Dedifferentiated amniotic fluid mesenchymal stem cell (primary cell): ENCODE results near the gene OASL.

Experiments
- DNase-seq: peaks from one replicate; pipeline ENCODE4 v3.0.0-alpha.2; 2016; ENCODE audit errors: extremely low spot score

The OASL gene

DNA sequence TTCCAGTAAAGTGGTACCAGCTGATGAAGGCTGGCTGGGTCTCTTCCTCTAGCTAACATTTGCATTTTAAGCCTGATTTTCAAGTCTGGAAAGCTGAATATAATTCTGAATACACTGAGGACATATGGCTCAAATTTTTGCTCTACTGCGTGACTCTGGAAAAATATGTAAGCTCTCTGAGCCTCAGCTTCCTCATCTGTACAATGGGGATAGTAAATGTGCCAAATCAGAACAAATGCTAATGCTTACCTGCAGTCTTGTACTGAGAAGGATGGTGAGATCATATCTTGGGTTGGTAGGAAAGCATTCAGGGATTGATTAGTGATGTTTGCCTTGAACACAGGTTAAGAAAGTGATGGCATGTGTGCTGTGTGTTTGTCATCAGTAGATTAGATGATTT, 46.1 kb downstream of the OASL start:
- DNase-seq, result no peak

DNA sequence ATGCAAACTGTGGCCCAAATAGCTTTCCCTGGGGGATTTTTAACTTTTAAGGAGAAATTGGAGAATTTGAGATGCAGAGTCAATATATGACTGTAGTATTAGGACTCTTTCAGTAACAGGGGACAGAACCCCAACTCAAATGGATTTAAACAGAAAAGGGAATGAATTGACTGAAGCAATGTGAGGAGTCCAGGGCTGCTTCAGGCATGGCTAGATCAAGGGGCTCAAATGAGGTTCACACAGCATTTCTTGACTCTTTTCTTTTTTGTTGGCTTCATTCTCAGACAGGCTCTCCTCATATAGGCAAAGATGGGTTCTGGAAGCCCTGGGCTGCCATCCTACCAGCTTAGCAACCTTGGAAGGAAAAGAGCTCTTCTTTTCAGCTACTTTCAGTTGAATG, 47.1 kb downstream of the OASL start:
- DNase-seq, result no peak

DNA sequence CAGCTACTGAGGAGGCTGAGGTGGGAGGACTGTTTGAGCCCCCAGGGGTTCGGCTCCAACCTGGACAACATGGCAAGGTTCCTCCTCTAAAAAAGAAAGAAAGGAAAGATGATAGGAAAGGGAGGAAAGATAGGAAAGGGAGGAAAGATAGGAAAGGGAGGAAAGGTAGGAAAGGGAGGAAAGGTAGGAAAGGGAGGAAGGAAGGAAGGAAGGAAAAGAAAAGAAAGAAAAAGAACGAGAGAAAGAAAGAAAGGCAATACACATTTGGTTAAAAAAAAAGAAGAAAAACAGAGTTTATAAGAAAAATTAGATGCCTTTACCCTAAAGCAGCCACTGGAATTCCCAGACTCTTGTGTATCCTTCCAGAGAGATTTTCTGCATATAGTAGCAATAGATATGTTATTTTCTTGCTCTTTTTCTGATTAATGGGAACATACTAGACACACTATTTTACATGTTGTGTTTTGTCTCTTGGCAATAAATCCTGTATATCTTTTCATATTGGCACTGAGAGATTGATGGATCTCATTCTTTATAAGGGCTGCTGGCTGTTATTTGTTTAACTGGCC, 48.5 kb downstream of the OASL start:
- DNase-seq, result no peak

DNA sequence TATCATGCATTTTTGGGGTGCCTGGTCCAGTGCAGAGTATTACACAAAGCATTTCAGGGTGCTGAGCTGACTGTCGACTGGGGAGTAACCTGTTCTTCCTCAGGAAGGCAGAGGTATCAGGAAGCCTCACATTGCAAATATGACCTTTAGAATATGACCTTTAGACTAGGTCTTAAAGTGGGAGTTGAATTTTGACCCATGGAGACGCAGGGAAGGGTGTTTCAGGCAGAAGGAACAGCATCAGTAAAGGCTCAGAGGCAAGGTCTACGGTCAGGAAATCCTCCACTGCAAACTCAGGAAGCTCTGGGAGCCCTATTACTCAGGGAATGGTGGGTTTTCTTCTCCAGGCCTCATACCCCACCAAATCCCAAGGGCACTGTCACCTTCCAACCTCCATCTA, 49.4 kb downstream of the OASL start:
- no peak for DNase-seq

DNA sequence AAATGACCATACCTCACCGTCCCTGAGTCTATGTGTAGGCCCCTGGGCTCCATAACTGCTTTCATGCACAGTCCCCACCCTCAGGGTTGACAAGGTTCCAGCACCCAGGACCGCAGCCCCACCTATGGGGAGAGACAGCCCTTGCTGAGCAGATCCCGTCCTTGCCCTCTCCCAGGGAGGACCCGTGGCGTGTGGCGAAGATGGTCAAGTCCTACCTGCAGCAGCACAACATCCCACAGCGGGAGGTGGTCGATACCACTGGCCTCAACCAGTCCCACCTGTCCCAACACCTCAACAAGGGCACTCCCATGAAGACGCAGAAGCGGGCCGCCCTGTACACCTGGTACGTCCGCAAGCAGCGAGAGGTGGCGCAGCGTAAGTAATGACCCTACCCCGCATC, 50.4 kb downstream of the OASL start:
- no peak for DNase-seq

DNA sequence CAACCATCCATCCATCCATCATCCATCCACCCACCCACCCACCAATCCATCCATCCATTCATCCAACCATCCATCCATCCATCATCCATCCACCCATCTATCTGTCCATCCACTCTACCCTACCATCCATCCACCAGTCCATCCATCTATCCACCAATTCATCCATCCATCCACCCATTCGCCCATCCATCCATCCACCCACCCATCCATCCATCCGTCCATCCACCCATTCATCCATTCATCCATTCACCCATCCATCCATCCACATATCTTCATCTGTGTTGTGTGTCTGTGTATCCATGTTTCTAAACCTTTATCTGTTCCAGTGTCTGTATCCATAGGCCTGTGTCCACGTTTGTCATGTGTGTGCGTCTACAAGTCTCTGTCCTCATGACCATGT, 50.8 kb downstream of the OASL start:
- no peak for DNase-seq

DNA sequence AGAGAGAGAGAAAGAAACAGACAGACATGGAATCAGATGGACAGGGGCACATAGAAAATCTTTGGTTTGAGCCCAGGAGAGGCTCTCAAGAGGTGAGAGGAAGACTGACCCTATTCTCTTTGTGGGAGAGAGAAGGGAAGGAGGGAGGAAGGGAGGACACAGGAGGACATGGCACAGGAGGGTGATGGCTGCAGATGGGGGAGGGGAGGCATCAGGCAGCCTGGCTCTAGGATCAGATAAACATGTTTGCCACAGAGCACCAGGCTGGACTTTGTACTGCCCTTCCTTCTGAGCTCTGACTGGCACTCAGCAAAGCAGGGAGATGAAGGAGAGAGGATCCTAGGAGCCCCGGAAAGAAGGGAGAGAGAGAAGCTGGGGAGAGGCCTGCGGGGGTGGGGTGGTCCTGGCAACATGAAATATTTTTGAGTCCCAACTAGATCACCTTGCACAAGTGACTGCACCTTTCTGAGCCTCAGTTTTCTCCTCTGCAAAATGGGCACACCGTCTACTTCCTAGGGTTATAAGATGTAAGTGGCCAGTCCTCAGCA, 54.6 kb downstream of the OASL start:
- DNase-seq, result no peak

DNA sequence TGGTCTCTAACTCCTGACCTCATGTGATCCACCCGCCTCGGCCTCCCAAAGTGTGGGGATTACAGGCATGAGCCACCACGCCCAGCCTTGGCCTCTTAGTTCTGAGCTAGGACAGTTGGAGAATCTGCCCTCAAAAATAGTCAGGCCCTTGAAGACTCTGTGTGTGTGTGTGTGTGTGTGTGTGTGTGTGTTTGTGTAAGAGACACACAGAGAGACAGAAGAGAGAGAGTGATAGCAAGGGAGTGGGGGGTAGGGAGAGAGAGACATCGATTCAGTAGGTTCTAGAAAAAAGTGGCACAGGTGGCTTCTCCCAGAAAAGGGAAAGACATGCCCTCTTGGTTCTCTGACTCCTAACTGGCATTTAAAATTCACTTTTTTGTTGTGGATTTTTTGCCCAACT, 55.3 kb downstream of the OASL start:
- no peak for DNase-seq

DNA sequence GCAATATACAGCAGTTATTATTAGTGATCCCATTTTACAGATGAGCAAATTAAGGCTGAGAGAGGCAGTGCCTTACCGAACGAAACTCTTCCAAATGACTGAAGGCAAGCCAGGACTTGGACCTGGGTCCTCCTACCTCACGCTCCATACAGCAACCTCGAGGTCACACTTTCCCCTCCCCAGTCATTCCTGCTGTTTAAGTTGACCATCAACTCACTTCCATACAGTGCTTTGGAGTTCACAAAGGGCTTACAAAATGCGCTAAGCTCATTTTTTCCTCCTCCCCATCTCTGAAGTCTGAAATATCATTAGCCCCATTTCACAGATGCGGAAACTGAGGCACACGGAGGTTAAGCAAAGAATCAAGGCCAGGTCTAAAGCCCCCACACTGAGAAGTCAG, 56.4 kb downstream of the OASL start:
- no peak for DNase-seq

DNA sequence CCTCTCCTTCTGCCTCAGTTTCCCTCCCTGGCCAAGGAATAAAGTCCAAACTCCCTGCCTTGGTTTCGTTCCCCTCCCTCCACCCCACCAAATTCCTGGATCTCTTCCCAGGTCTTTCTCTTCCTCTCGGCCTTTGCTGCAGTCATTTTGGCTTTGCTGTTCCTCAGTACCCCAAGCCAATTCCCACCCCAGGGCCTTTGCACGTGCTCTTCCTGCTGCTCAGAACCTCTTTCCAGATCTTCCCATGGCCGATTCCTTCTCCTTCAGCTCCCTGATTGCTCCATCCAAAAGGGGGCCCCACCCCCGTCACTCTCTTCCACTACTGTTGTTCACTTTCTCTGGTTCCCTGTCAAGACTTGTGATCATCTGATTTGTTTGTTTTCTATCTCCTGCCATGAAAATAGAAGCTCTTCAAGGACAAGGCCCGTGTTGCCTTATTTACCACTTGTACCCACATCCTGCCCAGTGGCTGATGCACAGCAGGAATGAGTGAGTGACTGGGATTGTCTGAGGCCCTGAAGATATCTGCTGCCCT, 57.6 kb downstream of the OASL start:
- DNase-seq, result no peak

DNA sequence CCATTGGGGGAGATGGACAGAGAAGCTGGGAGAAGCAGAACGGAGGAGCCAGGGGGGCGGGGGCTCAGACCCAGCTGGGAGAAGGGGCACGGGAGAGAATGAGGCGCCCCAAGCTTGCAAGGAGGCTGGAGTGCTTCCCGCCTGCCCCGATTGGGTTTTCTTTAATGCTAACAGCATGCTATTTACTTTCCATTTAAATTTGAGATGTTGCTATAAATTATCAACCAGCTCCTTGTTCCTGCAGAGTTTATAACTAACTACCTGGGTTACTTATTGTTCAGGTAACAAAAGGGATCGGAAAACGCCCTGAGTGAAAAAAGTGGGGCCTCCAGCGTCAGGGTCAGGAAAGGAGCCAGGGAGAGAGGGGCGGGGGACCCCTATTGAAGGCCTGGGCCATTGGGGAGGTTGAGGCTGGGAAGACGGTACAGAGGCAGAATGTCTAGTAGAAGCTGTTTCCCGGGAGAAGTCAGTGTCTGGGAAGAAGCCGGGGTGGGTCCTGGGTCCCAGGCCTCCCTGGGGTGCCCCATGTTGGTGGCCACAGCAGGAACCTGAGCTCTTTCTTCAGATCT, 58.2 kb downstream of the OASL start:
- DNase-seq, result no peak

DNA sequence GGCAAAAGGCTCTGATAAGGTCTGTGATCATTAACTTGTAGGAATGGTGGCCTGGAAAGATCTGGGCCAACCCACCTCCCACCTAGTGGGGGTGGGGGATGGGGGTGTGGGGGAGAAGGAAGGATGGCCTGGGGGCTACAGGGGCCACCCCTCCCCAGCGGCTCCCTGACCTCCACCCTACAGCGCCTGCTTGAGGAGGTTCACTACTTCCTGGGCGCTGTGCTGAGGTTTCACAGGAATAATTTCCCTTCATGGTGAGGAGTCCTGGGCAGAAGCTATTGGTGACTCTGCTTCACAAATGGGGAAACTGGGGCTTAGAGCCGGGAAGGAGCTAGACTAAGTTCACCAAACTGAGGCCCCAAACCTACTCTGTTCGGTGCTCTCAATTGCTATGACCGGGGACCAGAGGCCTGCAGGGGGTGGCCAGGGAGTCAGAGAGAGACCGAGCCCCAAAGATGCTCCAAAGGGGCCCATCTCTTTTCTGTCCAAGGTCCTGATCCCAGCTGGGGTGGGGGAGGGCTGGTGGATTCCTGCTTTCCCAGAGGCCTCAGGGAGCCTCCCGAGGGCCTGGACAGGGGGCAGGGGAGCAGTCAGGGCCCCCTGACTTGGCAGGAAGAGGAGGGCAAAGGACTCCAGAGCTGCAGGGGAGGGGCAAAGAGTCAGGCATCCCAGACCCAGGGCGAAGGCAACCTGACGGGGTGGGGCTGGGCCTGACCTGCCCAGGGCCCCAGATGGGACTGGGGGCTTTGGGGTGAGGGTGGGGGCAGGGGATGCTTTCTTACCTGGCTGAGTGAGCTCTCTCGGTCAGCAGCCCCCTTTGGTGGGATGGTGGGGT, 59.0 kb downstream of the OASL start:
- DNase-seq, result no peak

DNA sequence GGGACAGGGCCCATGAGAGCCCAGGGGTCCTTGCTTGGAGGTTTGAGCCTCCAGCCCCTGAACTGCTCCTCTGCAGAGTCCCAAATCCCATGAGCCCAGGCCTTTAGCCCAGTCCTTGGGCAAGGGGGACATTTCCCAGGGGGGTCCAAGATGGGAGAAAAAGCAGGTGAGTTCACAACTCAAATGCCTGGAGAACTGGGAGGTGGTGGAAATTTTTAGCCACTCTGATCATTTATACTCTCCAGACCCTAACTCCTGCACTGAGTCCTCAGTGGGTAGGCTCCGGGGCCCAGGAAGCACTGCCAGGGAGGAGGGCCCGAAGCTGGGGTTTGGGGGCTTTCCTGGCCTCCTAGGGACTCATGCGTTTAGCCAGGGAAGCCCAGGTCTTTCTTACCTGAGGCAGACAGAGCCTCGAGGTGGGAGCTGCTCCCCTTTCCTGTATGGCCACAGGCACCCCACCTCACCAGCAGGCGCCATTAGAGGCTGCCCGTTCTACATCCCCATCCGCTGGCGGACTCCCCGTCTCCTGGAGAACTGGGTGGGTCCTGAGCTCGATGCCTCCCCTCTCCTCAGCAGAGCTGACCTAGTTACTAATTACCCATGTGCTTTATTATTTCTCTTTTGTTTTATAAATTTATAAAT, 59.7 kb downstream of the OASL start:
- no peak for DNase-seq

DNA sequence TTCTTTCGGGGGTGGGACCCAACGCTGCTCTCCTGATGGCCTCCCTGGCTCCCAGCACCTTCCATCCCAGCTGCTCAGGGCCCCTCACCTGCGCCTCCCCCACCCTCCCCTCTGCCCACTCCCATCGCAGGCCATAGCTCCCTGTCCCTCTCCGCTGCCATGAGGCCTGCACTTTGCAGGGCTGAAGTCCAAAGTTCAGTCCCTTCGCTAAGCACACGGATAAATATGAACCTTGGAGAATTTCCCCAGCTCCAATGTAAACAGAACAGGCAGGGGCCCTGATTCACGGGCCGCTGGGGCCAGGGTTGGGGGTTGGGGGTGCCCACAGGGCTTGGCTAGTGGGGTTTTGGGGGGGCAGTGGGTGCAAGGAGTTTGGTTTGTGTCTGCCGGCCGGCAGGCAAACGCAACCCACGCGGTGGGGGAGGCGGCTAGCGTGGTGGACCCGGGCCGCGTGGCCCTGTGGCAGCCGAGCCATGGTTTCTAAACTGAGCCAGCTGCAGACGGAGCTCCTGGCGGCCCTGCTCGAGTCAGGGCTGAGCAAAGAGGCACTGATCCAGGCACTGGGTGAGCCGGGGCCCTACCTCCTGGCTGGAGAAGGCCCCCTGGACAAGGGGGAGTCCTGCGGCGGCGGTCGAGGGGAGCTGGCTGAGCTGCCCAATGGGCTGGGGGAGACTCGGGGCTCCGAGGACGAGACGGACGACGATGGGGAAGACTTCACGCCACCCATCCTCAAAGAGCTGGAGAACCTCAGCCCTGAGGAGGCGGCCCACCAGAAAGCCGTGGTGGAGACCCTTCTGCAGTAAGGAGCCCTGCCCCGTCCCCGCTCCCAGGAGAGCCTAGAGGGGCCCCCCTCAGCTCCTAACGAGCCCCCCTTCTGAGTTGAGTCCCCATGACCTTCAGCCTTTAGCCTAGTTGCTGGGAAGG, 60.5 kb downstream of the OASL start, which contains the start of gene HNF1A:
Gene HNF1A (plus strand): TSS at position 248 of the 924 bp plus-strand sequence. CDS start 226 bp downstream, at position 474.
- DNase-seq, result no peak

DNA sequence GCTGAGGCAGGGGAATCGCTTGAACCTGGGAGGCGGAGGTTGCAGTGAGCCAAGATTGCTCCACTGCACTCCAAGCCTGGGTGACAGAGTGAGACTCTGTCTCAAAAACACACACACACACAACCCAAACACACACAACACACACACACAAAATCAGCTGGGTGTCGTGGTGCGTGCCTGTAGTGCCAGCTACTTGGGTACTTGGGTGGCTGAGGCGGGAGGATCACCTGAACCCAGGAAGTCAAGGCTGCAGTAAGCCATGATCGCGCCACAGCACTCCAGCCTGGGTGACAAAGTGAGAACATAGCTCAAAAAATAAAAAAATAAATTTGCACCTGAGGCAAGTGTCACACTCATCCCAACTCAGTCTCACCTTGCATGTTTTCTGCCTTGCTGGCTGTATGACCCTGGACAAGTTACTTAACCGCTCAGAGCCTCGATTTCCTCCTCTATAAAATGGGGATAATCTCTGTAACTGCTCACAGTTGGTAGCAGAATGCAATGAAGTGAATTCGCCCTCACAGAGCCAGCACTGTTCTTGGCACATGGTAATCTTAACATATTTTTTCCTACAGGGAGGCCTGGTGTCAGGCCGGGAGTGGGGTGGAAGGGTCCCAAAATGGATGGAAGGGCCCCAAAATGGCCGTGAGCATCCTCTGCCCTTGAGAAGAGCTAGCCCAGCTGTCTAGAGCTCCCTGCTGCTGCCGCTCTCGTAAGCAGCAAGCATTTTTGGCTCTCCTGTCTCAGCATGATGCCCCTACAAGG, 61.3 kb downstream of the OASL start:
- DNase-seq, result no peak

DNA sequence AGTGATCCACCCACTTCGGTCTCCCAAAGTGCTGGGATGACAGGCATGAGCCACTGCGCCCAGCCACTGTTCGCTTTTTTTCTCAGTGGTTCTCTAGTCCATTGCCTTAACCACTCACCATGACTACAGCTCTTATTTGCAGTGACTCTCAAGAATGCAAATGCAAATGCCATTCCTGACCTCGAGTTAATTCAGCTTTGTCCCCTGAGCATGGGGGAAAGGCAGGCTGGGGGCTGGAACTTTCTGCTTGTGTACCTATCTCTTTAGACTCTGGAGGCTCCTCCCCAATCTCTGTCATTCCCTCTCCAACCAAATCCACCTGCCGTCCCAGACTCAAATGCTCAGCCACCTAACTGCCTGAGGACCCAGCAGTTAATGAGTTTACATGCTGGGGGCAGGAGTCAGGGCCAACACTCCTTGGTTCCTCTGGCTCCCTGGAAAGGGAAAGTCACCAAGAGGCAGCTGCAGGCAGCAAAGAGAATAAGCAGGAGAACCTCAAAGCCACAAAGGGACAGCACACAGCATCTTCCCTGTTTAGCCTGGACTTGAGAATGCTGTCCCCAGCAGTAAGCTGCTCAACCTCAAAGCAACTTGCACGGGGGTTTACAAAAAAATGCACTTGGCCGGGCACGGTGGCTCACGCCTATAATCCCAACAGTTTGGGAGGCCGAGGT, 66.0 kb downstream of the OASL start:
- DNase-seq, result no peak

DNA sequence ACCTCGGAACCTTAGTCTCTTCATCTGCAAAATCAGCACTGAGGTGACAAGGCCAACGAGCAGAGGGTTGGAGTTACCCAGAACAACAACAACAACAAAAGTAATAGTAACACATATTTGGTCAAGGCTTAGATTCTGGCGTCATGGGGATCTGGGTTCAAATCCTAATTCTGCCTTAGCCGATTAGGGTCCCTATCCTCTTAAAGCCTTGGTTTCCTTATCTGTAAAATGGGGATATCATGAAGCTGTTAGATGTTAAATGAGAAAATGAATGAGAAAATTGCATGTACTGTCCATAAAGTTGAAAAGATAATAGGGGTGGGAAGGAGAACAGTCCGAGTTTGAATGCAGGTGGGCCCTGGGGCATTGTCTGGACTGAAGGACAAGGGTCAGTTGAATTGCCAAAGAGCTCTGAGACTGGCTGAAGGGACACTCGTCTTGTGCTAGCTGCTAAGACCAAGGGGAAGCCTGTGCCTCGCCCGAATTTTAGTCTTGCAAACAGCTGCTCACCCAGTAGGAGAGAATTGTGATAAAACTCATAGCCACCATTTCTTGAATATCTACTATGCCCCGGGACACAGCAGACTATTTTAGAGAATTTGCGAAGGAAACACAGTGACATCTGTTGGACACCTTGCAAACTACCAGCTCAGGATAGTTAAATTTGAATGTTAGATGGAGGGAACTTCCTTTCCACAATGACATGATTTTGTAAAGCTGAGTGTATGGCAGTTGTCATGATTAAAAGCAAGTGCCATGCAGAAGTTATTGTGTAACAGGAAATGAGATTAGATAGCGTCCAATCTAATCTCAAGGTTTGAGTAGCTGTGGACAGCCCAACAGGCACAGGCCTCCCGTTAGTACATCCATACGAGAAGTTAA, 67.5 kb downstream of the OASL start:
- DNase-seq, result peak; percentile 66

DNA sequence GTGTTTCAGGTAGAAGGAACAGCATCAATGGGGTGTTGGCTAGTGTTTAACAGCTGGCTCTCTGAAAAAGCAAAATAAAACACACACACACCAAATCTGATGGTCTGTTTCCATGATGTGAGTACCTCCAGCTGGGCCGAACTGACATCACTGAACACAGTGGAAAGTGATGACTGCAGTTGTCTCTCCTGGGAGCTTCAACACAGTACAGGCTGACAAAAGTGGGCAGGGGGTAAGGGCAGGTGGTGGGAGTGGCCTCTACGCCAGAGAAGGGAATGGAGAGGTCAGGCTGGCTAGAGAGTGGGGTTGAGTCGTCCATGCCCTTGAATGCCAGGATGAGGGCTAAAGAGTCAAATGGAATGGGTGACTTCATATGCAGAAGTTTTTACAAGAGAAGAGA, 68.7 kb downstream of the OASL start:
- DNase-seq, result no peak
